GM23338 (cell line): ENCODE results near the gene CDC73.

ENCODE experiments used
- CREB1 ChIP-seq: fragments of 250-450 bp; sonication (Bioruptor Pico); IDR thresholded peaks from 2 replicates; pipeline ENCODE4 v1.5.0; 2020; ENCODE audit warnings: low read depth, mild to moderate bottlenecking, moderate library complexity
- CTCF ChIP-seq, 2 experiments: fragments of 200-600 bp in 1 of 2; sonication (generic) in 1 of 2; conservative IDR thresholded peaks; 2 replicates each; pipeline versions ENCODE4 v1.5.1 to v1.6.1; 2016 to 2017; ENCODE audit warnings: antibody characterized with exemption in 2 of 2, low read depth in 2 of 2, mild to moderate bottlenecking in 2 of 2, moderate library complexity in 1 of 2
- ETS1 ChIP-seq: IDR thresholded peaks from 2 replicates; pipeline ENCODE4 v1.6.1; 2016; ENCODE audit warnings: antibody characterized with exemption
- EZH2 ChIP-seq: fragments of 200-600 bp; sonication (generic); IDR thresholded peaks from one replicate; pipeline ENCODE4 v1.8.0; 2017; ENCODE audit warnings: antibody characterized with exemption, mild to moderate bottlenecking, low read depth; ENCODE audit not compliant: unreplicated experiment
- EZH2phosphoT487 ChIP-seq: fragments of 200-600 bp; sonication (generic); IDR thresholded peaks from one replicate; pipeline ENCODE4 v1.8.1; 2018; ENCODE audit warnings: antibody characterized with exemption; ENCODE audit not compliant: unreplicated experiment
- JUNB ChIP-seq: IDR thresholded peaks from one replicate; pipeline ENCODE4 v1.6.1; 2016; ENCODE audit warnings: antibody characterized with exemption; ENCODE audit not compliant: unreplicated experiment
- NANOG ChIP-seq: IDR thresholded peaks from 2 replicates; pipeline ENCODE4 v1.6.1; 2016; ENCODE audit warnings: antibody characterized with exemption, borderline replicate concordance
- POLR2AphosphoS5 ChIP-seq: IDR thresholded peaks from 2 replicates; pipeline ENCODE4 v1.6.1; 2016; ENCODE audit warnings: antibody characterized with exemption, low read depth
- REST ChIP-seq: IDR thresholded peaks from one replicate; pipeline ENCODE4 v1.6.1; 2018; ENCODE audit warnings: antibody characterized with exemption; ENCODE audit not compliant: unreplicated experiment
- STAT1 ChIP-seq: IDR thresholded peaks from one replicate; pipeline ENCODE4 v1.6.1; 2016; ENCODE audit warnings: antibody characterized with exemption; ENCODE audit not compliant: unreplicated experiment
- ZNF114 ChIP-seq: fragments of 250-450 bp; sonication (Bioruptor Pico); IDR thresholded peaks from 2 replicates; pipeline ENCODE4 v1.5.0; 2020; ENCODE audit warnings: mild to moderate bottlenecking, moderate library complexity
- ZNF331 ChIP-seq: fragments of 250-450 bp; sonication (Bioruptor Pico); IDR thresholded peaks from 2 replicates; pipeline ENCODE4 v1.5.0; 2020; ENCODE audit warnings: low read depth, mild to moderate bottlenecking, moderate library complexity
- ZNF462 ChIP-seq: fragments of 250-450 bp; sonication (Bioruptor Pico); IDR thresholded peaks from 2 replicates; pipeline ENCODE4 v1.5.0; 2020; ENCODE audit warnings: mild to moderate bottlenecking, moderate library complexity

GRCh38 chr1:193115629-193116227 is 6.1 kb upstream of the CDC73 start:
- no peak for TF ChIP-seq CTCF (conservative IDR thresholded peaks at IDR 0.05; ENCODE audit: low read depth in 2 of 2)
- no peak for TF ChIP-seq EZH2
- no peak for TF ChIP-seq EZH2phosphoT487
- TF ChIP-seq REST: no peak
- no peak for TF ChIP-seq POLR2AphosphoS5
- no peak for TF ChIP-seq CREB1 (CRISPR knock-in tag)
- no peak for TF ChIP-seq ZNF114 (CRISPR knock-in tag)
- TF ChIP-seq ZNF331: no peak
- TF ChIP-seq JUNB: no peak
- no peak for TF ChIP-seq NANOG
- TF ChIP-seq ETS1: no peak
- TF ChIP-seq STAT1: no peak
- TF ChIP-seq ZNF462 (CRISPR knock-in tag): no peak
